Measurements from ENCODE around the gene PTPRG. TPM values are rescaled to one million over a fixed set of nuclear protein-coding genes. Genes with fewer than 3 reads are reported as not detected.
A peak's percentile ranks its signal among the peaks of the same experiment; 100 is the strongest.

The PTPRG gene
- total RNA-seq, 1 donor = 148 TPM

GRCh38 chr3:61872077-61872706 lies 310.8 kb downstream of the PTPRG start:
- Histone ChIP-seq H3K36me3 (ENCODE audit: insufficient read depth, low read length) (no peaks in the 10 kb centered on the region), H2AFZ (ENCODE audit: low read length) (no peak overlapping the region), H3K4me3 (ENCODE audit: insufficient read depth, low read length) (no peak overlapping the region), H3K9me3 (ENCODE audit: low read depth, low read length) (no peaks in the 10 kb centered on the region), H3K4me1 (ENCODE audit: insufficient read depth, low read length) (peaks cover 4% of the 10 kb centered on the region), H3K4me2 (ENCODE audit: insufficient read depth, low read length) (no peak overlapping the region), H3K27me3 (ENCODE audit: insufficient read depth, low read length) (no peaks in the 10 kb centered on the region), H4K20me1 (ENCODE audit: insufficient read depth, low read length) (peaks cover 4% of the 10 kb centered on the region), H3K79me2 (ENCODE audit: insufficient read depth, low read length) (peaks cover 3% of the 10 kb centered on the region), H3K27ac (ENCODE audit: low read depth, low read length) (no peak overlapping the region)
- peak; percentile 70 for DNase-seq (ENCODE audit: insufficient read length, low spot score, missing footprints)
- no peak for TF ChIP-seq CTCF (IDR thresholded peaks at IDR 0.05; ENCODE audit: extremely low read depth, low read depth, low read length)

DNA sequence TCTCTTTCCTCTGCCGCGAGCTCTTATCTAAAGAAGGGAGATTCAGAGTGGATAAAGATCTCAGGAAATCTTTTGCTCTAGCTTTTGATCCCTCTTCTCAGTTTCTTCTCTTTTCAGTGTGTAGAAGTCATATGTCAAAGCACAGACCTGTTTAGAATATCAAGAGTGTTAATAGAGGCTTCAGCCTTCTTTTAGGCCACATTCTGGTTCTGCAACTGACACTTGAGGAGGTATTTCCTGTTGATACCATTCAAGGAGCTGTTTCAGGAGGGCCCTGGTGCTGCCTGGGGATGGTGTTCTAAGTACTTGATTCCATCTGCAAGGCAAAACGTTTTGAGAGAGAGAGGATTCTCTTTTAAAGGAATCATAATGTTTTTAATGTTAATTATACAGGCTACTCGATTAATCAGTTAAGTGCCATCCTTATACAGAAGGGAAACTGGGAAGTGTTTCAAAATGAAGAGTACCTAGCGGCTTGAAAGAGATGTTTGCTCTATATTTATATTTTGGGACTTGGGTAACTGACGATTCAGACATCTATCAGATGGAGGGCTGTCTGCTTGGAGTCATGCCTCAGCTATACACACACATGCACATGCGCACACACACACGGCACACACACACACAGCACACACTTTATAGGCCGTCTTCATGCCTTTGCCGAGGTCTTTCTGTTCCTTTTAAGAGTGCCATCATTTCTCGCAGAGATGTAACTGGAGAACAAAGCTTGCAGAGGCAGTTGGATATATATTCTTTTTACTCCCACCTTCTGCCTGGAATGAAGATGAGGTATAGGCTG lies 313.9 kb downstream of the PTPRG start:
- TF ChIP-seq CTCF (IDR thresholded peaks at IDR 0.05; ENCODE audit: extremely low read depth, low read depth, low read length) = no peak
- no peak for DNase-seq (ENCODE audit: insufficient read length, low spot score, missing footprints)
- Histone ChIP-seq H3K4me1 (ENCODE audit: insufficient read depth, low read length) (peaks cover 8% of the 10 kb centered on the region), H3K4me2 (ENCODE audit: insufficient read depth, low read length) (no peak overlapping the region), H2AFZ (ENCODE audit: low read length) (no peak overlapping the region), H3K36me3 (ENCODE audit: insufficient read depth, low read length) (no peaks in the 10 kb centered on the region), H3K79me2 (ENCODE audit: insufficient read depth, low read length) (peaks cover 5% of the 10 kb centered on the region), H3K27me3 (ENCODE audit: insufficient read depth, low read length) (no peaks in the 10 kb centered on the region), H3K27ac (ENCODE audit: low read depth, low read length) (no peak overlapping the region), H3K9me3 (ENCODE audit: low read depth, low read length) (no peaks in the 10 kb centered on the region), H3K4me3 (ENCODE audit: insufficient read depth, low read length) (no peak overlapping the region), H4K20me1 (ENCODE audit: insufficient read depth, low read length) (peaks cover 14% of the 10 kb centered on the region)

GRCh38 chr3:61875976-61876671 lies 314.8 kb downstream of the PTPRG start:
- Histone ChIP-seq H3K27me3 (ENCODE audit: insufficient read depth, low read length) (no peaks in the 10 kb centered on the region), H3K36me3 (ENCODE audit: insufficient read depth, low read length) (no peaks in the 10 kb centered on the region), H3K4me3 (ENCODE audit: insufficient read depth, low read length) (no peak overlapping the region), H3K27ac (ENCODE audit: low read depth, low read length) (no peak overlapping the region), H4K20me1 (ENCODE audit: insufficient read depth, low read length) (peaks cover 14% of the 10 kb centered on the region), H3K79me2 (ENCODE audit: insufficient read depth, low read length) (peaks cover 5% of the 10 kb centered on the region), H2AFZ (ENCODE audit: low read length) (no peak overlapping the region), H3K4me2 (ENCODE audit: insufficient read depth, low read length) (no peak overlapping the region), H3K9me3 (ENCODE audit: low read depth, low read length) (no peaks in the 10 kb centered on the region), H3K4me1 (ENCODE audit: insufficient read depth, low read length) (peaks cover 8% of the 10 kb centered on the region)
- no peak for DNase-seq (ENCODE audit: insufficient read length, low spot score, missing footprints)
- no peak for TF ChIP-seq CTCF (IDR thresholded peaks at IDR 0.05; ENCODE audit: extremely low read depth, low read depth, low read length)

DNA sequence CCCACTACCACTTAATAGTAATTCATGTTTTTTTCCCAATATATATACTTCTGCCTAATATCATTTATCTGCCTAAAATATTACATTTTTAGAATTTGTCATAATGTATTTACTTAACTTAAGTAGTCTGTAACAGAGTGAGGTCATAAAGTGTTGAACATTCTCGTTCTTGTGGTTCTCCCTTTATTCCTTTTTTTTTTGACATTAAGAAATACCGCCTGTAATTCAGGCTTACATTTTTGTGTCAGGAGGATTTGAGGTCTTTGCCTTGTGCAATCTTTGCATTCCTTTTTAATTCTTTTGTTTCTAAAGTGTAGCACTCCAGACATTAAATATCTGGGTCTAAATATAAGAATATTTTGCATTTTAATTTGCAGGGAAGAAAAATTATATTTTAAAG lies 315.4 kb downstream of the PTPRG start:
- Histone ChIP-seq H3K27ac (ENCODE audit: low read depth, low read length) (no peak overlapping the region), H3K36me3 (ENCODE audit: insufficient read depth, low read length) (no peaks in the 10 kb centered on the region), H3K4me1 (ENCODE audit: insufficient read depth, low read length) (peaks cover 8% of the 10 kb centered on the region), H4K20me1 (ENCODE audit: insufficient read depth, low read length) (peaks cover 14% of the 10 kb centered on the region), H3K79me2 (ENCODE audit: insufficient read depth, low read length) (peaks cover 5% of the 10 kb centered on the region), H3K9me3 (ENCODE audit: low read depth, low read length) (no peaks in the 10 kb centered on the region), H3K4me2 (ENCODE audit: insufficient read depth, low read length) (peak overlapping the region; percentile 13), H3K27me3 (ENCODE audit: insufficient read depth, low read length) (no peaks in the 10 kb centered on the region), H2AFZ (ENCODE audit: low read length) (no peak overlapping the region), H3K4me3 (ENCODE audit: insufficient read depth, low read length) (no peak overlapping the region)
- peak; percentile 13 for DNase-seq (ENCODE audit: insufficient read length, low spot score, missing footprints)
- TF ChIP-seq CTCF (IDR thresholded peaks at IDR 0.05; ENCODE audit: extremely low read depth, low read depth, low read length) = no peak

Data from osteoblast (primary cell).